Ishikawa (cell line): ENCODE results near the gene S100A1.

Experiments used
- CEBPB ChIP-seq: IDR thresholded peaks from 2 replicates; pipeline ENCODE4 v1.6.1; 2012
- CREB1 ChIP-seq: IDR thresholded peaks from 2 replicates; pipeline ENCODE4 v1.6.1; 2012; ENCODE audit warnings: low read depth
- EGR1 ChIP-seq: IDR thresholded peaks from 2 replicates; pipeline ENCODE4 v1.6.1; 2012
- EP300 ChIP-seq: IDR thresholded peaks from 2 replicates; pipeline ENCODE4 v1.6.1; 2012; ENCODE audit warnings: borderline replicate concordance
- FOXM1 ChIP-seq: IDR thresholded peaks from 2 replicates; pipeline ENCODE4 v1.6.1; 2012; ENCODE audit warnings: low read depth, borderline replicate concordance
- NFIC ChIP-seq: IDR thresholded peaks from 2 replicates; pipeline ENCODE4 v1.6.1; 2012
- RAD21 ChIP-seq: IDR thresholded peaks from 2 replicates; pipeline ENCODE4 v1.6.1; 2012; ENCODE audit warnings: low read depth
- TAF1 ChIP-seq: IDR thresholded peaks from 2 replicates; pipeline ENCODE4 v1.6.1; 2012; ENCODE audit warnings: low read depth, mild to moderate bottlenecking
- TCF12 ChIP-seq: IDR thresholded peaks from 2 replicates; pipeline ENCODE4 v1.6.1; 2012; ENCODE audit warnings: low read depth
- TEAD4 ChIP-seq: IDR thresholded peaks from 2 replicates; pipeline ENCODE4 v1.6.1; 2012
- USF1 ChIP-seq: IDR thresholded peaks from 2 replicates; pipeline ENCODE4 v1.6.1; 2012
- YY1 ChIP-seq: IDR thresholded peaks from 2 replicates; pipeline ENCODE4 v1.6.1; 2012; ENCODE audit warnings: low read depth
- ZBTB7A ChIP-seq: IDR thresholded peaks from 2 replicates; pipeline ENCODE4 v1.6.1; 2012; ENCODE audit warnings: low read depth
- TF ChIP-seq, protein P1 (sequence below): IDR thresholded peaks from 2 replicates; pipeline ENCODE4 v1.6.1; 2012

S100A1 gene

GRCh38 chr1:153677718-153678518, 49.7 kb downstream of the S100A1 start:
- TF ChIP-seq RAD21 (peak; percentile 94), EGR1 (no peak), USF1 (no peak), CREB1 (no peak), CEBPB (no peak), ZBTB7A (peak; percentile 85; the same call in 1 of the 2 replicates), NFIC (no peak), TCF12 (no peak), FOXM1 (no peak), TEAD4 (no peak)

DNA sequence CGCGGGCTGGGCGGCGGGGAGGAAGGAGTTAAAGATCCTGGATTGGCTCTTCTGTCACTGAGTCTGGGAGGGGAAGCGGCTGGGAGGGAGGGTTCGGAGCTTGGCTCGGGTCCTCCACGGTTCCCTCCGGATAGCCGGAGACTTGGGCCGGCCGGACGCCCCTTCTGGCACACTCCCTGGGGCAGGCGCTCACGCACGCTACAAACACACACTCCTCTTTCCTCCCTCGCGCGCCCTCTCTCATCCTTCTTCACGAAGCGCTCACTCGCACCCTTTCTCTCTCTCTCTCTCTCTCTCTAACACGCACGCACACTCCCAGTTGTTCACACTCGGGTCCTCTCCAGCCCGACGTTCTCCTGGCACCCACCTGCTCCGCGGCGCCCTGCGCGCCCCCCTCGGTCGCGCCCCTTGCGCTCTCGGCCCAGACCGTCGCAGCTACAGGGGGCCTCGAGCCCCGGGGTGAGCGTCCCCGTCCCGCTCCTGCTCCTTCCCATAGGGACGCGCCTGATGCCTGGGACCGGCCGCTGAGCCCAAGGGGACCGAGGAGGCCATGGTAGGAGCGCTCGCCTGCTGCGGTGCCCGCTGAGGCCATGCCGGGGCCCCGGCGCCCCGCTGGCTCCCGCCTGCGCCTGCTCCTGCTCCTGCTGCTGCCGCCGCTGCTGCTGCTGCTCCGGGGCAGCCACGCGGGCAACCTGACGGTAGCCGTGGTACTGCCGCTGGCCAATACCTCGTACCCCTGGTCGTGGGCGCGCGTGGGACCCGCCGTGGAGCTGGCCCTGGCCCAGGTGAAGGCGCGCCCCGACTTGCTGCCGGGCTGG, 50.5 kb downstream of the S100A1 start, which contains the start of gene NPR1:
Gene NPR1, plus strand, starts transcription at position 170 of the 818 bp plus-strand sequence. Its CDS starts 421 bp downstream, at position 591.
- TF ChIP-seq NFIC: 0 out of 2 replicates have a peak, but pooled peaks have one; percentile 21
- TF ChIP-seq EGR1: no peak
- no peak for TF ChIP-seq RAD21
- TF ChIP-seq CREB1: no peak
- no peak; the same call in 1 of the 2 replicates for TF ChIP-seq YY1
- TF ChIP-seq TCF12: no peak
- peak; percentile 58 for TF ChIP-seq ZBTB7A
- no peak for TF ChIP-seq TAF1
- TF ChIP-seq EP300: no peak
- no peak for TF ChIP-seq USF1
- TF ChIP-seq, protein P1, sequence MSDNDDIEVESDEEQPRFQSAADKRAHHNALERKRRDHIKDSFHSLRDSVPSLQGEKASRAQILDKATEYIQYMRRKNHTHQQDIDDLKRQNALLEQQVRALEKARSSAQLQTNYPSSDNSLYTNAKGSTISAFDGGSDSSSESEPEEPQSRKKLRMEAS: peak; percentile 88

- no peak for TF ChIP-seq YY1
- TF ChIP-seq ZBTB7A: peak; percentile 19; the same call in 1 of the 2 replicates
Measured at GRCh38 chr1:153679337-153680119, 51.3 kb downstream of the S100A1 start.

GRCh38 chr1:153680120-153680403, 51.8 kb downstream of the S100A1 start:
- no peak for TF ChIP-seq EP300
- TF ChIP-seq CEBPB: no peak
- no peak for TF ChIP-seq ZBTB7A
- no peak for TF ChIP-seq FOXM1
- no peak for TF ChIP-seq NFIC
- TF ChIP-seq TEAD4: no peak
- TF ChIP-seq USF1: no peak
- TF ChIP-seq TCF12: no peak
